HG02970 (cell line): ENCODE results near the gene NGRN.
"Not testable (repeated sequence)": the region's sequence is repeated elsewhere in the genome, so short reads cannot be mapped to it uniquely, and the experiment has no call there.

Source experiments
- ATAC-seq: cut with Tn5 transposase; IDR thresholded peaks from one replicate; pipeline ENCODE4 v1.9.1; 2021; ENCODE audit warnings: mild to moderate bottlenecking, moderate library complexity, moderate number of reproducible peaks; ENCODE audit not compliant: unreplicated experiment, low FRiP score

Gene NGRN

GRCh38 chr15:90233387-90234095, 31.9 kb upstream of the NGRN start, which contains the start of gene CIB1:
TSS of gene CIB1 (minus strand) at chr15:90233941. CDS start at chr15:90233885, 56 bp downstream.
- peak; percentile 92 for ATAC-seq

GRCh38 chr15:90234096-90234988, 31.1 kb upstream of the NGRN start, which contains the start of gene GDPGP1:
TSS of gene GDPGP1 (plus strand) at chr15:90234209. CDS start at chr15:90240909, 6,700 bp downstream.
- no peak for ATAC-seq

GRCh38 chr15:90239371-90239770, 26.1 kb upstream of the NGRN start:
- ATAC-seq: no peak

GRCh38 chr15:90240856-90241255, 24.6 kb upstream of the NGRN start:
- no peak for ATAC-seq

GRCh38 chr15:90241343-90242192, 23.9 kb upstream of the NGRN start:
- no peak for ATAC-seq

GRCh38 chr15:90243943-90244639, 21.4 kb upstream of the NGRN start:
- no peak for ATAC-seq

GRCh38 chr15:90248789-90249202, 16.7 kb upstream of the NGRN start:
- no peak for ATAC-seq

GRCh38 chr15:90249203-90249863, 16.1 kb upstream of the NGRN start, which contains the start of gene TTLL13:
TSS of gene TTLL13 (plus strand) at chr15:90249556. CDS start at chr15:90250631, 1,075 bp downstream.
- no peak for ATAC-seq

- no peak for ATAC-seq
Measured at GRCh38 chr15:90257776-90258175, 7.7 kb upstream of the NGRN start.

GRCh38 chr15:90259524-90259923, 5.9 kb upstream of the NGRN start:
- ATAC-seq: peak; percentile 48

- ATAC-seq: not testable (repeated sequence)
Measured at GRCh38 chr15:90260731-90261130, 4.7 kb upstream of the NGRN start.

- ATAC-seq: no peak
Measured at GRCh38 chr15:90261811-90262210, 3.7 kb upstream of the NGRN start.

- ATAC-seq: no peak
Measured at GRCh38 chr15:90262426-90262825, 3.0 kb upstream of the NGRN start.

GRCh38 chr15:90264671-90265070, 801 bp upstream of the NGRN start:
- no peak for ATAC-seq

- no peak for ATAC-seq
Measured at GRCh38 chr15:90266061-90266431, 574 bp downstream of the NGRN start.

- no peak for ATAC-seq
Measured at GRCh38 chr15:90266485-90266884, 1.0 kb downstream of the NGRN start.

- ATAC-seq: no peak
Measured at GRCh38 chr15:90268415-90268814, 2.9 kb downstream of the NGRN start.

- ATAC-seq: no peak
Measured at GRCh38 chr15:90270502-90271150, 5.2 kb downstream of the NGRN start.
